Measurements from ENCODE around the gene USP13.
"Not testable (repeated sequence)": the region's sequence is repeated elsewhere in the genome, so short reads cannot be mapped to it uniquely, and the experiment has no call there.

USP13 gene

GRCh38 chr3:179640469-179640868 is 12.4 kb upstream of the USP13 start:
- Histone ChIP-seq H3K9me2 (replicated peaks; ENCODE audit: low read depth, low read length) (no peaks in the 10 kb centered on the region), H3F3A (ENCODE audit: low read depth) (no peaks in the 10 kb centered on the region), H3K4me2 (ENCODE audit: low read depth, low read length, poor library complexity, severe bottlenecking) (no peak overlapping the region), H4K20me1 (ENCODE audit: insufficient read depth, low read length, poor library complexity, severe bottlenecking) (no peaks in the 10 kb centered on the region), H3K4me3 (ENCODE audit: low read length, poor library complexity, severe bottlenecking) (no peak overlapping the region), H3K4me1 (ENCODE audit: insufficient read depth, low read length, poor library complexity, severe bottlenecking) (no peaks in the 10 kb centered on the region), H3K79me2 (ENCODE audit: insufficient read depth, low read length) (no peaks in the 10 kb centered on the region), H3K36me3 (ENCODE audit: insufficient read depth, low read length) (no peaks in the 10 kb centered on the region), H3K27me3 (ENCODE audit: insufficient read depth, low read length, poor library complexity, severe bottlenecking) (no peaks in the 10 kb centered on the region), H3K9me3 (ENCODE audit: insufficient read depth, low read depth, low read length) (no peaks in the 10 kb centered on the region), H3K9ac (ENCODE audit: low read depth, low read length, poor library complexity, severe bottlenecking) (no peak overlapping the region), H2AFZ (ENCODE audit: low read length) (no peak overlapping the region)
- TF ChIP-seq CTCF (conservative IDR thresholded peaks at IDR 0.05; ENCODE audit: low read length) (no peak), EZH2phosphoT487 (IDR thresholded peaks at IDR 0.05; ENCODE audit: borderline replicate concordance) (no peak)

GRCh38 chr3:179642871-179643270 is 10.0 kb upstream of the USP13 start:
- no peaks in the 10 kb centered on the region for H4K20me1 ChIP-seq (ENCODE audit: insufficient read depth, low read length, poor library complexity, severe bottlenecking)
- TF ChIP-seq EZH2phosphoT487 (IDR thresholded peaks at IDR 0.05; ENCODE audit: borderline replicate concordance) = no peak
- TF ChIP-seq CTCF (conservative IDR thresholded peaks at IDR 0.05; ENCODE audit: low read length) = no peak
- H3K9me2 ChIP-seq (replicated peaks; ENCODE audit: low read depth, low read length) = no peaks in the 10 kb centered on the region
- H3K36me3 ChIP-seq (ENCODE audit: insufficient read depth, low read length) = no peaks in the 10 kb centered on the region
- H3K4me2 ChIP-seq (ENCODE audit: low read depth, low read length, poor library complexity, severe bottlenecking) = no peak overlapping the region
- no peaks in the 10 kb centered on the region for H3F3A ChIP-seq (ENCODE audit: low read depth)
- H2AFZ ChIP-seq (ENCODE audit: low read length) = no peak overlapping the region
- no peaks in the 10 kb centered on the region for H3K27me3 ChIP-seq (ENCODE audit: insufficient read depth, low read length, poor library complexity, severe bottlenecking)
- no peak overlapping the region for H3K4me3 ChIP-seq (ENCODE audit: low read length, poor library complexity, severe bottlenecking)
- no peak overlapping the region for H3K9ac ChIP-seq (ENCODE audit: low read depth, low read length, poor library complexity, severe bottlenecking)
- H3K4me1 ChIP-seq (ENCODE audit: insufficient read depth, low read length, poor library complexity, severe bottlenecking) = no peaks in the 10 kb centered on the region
- no peaks in the 10 kb centered on the region for H3K79me2 ChIP-seq (ENCODE audit: insufficient read depth, low read length)
- H3K9me3 ChIP-seq (ENCODE audit: insufficient read depth, low read depth, low read length) = no peaks in the 10 kb centered on the region

- not testable (repeated sequence) for H3K9me3 ChIP-seq (ENCODE audit: insufficient read depth, low read depth, low read length); H4K20me1 ChIP-seq (ENCODE audit: insufficient read depth, low read length, poor library complexity, severe bottlenecking)
These were observed 9.0 kb upstream of the USP13 start for GRCh38 chr3:179643837-179644236.

GRCh38 chr3:179646177-179646576 is 6.7 kb upstream of the USP13 start:
- Histone ChIP-seq H4K20me1 (ENCODE audit: insufficient read depth, low read length, poor library complexity, severe bottlenecking) (no peaks in the 10 kb centered on the region), H2AFZ (ENCODE audit: low read length) (no peak overlapping the region), H3K9me2 (replicated peaks; ENCODE audit: low read depth, low read length) (no peaks in the 10 kb centered on the region), H3K4me1 (ENCODE audit: insufficient read depth, low read length, poor library complexity, severe bottlenecking) (no peaks in the 10 kb centered on the region), H3K79me2 (ENCODE audit: insufficient read depth, low read length) (no peaks in the 10 kb centered on the region), H3K4me3 (ENCODE audit: low read length, poor library complexity, severe bottlenecking) (no peak overlapping the region), H3K9me3 (ENCODE audit: insufficient read depth, low read depth, low read length) (no peaks in the 10 kb centered on the region), H3K4me2 (ENCODE audit: low read depth, low read length, poor library complexity, severe bottlenecking) (no peak overlapping the region), H3K9ac (ENCODE audit: low read depth, low read length, poor library complexity, severe bottlenecking) (no peak overlapping the region), H3K27me3 (ENCODE audit: insufficient read depth, low read length, poor library complexity, severe bottlenecking) (no peaks in the 10 kb centered on the region), H3K36me3 (ENCODE audit: insufficient read depth, low read length) (no peaks in the 10 kb centered on the region), H3F3A (ENCODE audit: low read depth) (peaks cover 2% of the 10 kb centered on the region; the same call in 1 of the 2 replicates)
- TF ChIP-seq EZH2phosphoT487 (IDR thresholded peaks at IDR 0.05; ENCODE audit: borderline replicate concordance) (no peak), CTCF (conservative IDR thresholded peaks at IDR 0.05; ENCODE audit: low read length) (no peak)

More at GRCh38 chr3:179643837-179644236, 9.0 kb upstream of the USP13 start:
- not testable (repeated sequence) for H2AFZ ChIP-seq (ENCODE audit: low read length); H3F3A ChIP-seq (ENCODE audit: low read depth); H3K9ac ChIP-seq (ENCODE audit: low read depth, low read length, poor library complexity, severe bottlenecking); H3K9me2 ChIP-seq (replicated peaks; ENCODE audit: low read depth, low read length); H3K4me2 ChIP-seq (ENCODE audit: low read depth, low read length, poor library complexity, severe bottlenecking); H3K36me3 ChIP-seq (ENCODE audit: insufficient read depth, low read length); H3K27me3 ChIP-seq (ENCODE audit: insufficient read depth, low read length, poor library complexity, severe bottlenecking); H3K4me1 ChIP-seq (ENCODE audit: insufficient read depth, low read length, poor library complexity, severe bottlenecking); H3K4me3 ChIP-seq (ENCODE audit: low read length, poor library complexity, severe bottlenecking); H3K79me2 ChIP-seq (ENCODE audit: insufficient read depth, low read length)
